ENCODE data around the gene OSM.

Gene OSM

DNA sequence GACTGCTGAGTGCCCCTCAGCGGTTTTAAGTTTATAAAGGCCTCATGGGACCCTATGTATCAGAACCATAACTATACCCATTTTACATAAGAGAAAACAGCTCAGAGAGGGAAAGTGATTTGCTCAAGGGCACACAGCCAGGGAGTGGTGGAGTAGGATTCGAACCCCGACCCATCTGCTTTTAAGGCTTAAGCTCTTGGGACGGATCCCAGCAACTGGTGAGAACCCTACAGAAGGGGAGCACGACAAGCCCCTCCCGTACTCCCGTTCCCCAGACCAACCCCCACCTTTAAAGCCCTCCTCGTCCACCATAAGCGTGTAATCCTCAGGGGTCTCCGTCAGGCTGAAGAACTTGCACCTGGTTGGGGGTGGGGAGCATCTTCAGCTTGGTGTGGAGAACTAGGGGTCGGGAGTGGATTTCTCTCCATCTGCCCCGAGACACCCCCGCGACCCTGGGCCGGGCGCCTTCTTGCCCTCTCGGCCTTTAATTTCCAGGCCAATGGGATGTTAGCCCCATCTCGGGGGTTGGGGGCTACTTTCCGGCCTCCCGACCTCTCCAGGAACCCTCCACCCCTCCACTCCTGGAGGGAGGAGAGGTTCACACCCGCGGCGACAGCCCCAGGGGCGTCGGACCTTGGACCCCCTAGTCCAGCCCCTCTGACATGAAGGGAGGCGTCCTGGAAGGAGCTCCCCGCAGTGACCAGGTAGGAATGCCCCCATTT, 21.9 kb upstream of the OSM start:
- DNase-seq (ENCODE audit: extremely low read depth, low read depth): no peak
- TF ChIP-seq, protein P1, sequence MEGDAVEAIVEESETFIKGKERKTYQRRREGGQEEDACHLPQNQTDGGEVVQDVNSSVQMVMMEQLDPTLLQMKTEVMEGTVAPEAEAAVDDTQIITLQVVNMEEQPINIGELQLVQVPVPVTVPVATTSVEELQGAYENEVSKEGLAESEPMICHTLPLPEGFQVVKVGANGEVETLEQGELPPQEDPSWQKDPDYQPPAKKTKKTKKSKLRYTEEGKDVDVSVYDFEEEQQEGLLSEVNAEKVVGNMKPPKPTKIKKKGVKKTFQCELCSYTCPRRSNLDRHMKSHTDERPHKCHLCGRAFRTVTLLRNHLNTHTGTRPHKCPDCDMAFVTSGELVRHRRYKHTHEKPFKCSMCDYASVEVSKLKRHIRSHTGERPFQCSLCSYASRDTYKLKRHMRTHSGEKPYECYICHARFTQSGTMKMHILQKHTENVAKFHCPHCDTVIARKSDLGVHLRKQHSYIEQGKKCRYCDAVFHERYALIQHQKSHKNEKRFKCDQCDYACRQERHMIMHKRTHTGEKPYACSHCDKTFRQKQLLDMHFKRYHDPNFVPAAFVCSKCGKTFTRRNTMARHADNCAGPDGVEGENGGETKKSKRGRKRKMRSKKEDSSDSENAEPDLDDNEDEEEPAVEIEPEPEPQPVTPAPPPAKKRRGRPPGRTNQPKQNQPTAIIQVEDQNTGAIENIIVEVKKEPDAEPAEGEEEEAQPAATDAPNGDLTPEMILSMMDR (IDR thresholded peaks at IDR 0.05; ENCODE audit: low read depth, low read length, missing control alignments): no peak

DNA sequence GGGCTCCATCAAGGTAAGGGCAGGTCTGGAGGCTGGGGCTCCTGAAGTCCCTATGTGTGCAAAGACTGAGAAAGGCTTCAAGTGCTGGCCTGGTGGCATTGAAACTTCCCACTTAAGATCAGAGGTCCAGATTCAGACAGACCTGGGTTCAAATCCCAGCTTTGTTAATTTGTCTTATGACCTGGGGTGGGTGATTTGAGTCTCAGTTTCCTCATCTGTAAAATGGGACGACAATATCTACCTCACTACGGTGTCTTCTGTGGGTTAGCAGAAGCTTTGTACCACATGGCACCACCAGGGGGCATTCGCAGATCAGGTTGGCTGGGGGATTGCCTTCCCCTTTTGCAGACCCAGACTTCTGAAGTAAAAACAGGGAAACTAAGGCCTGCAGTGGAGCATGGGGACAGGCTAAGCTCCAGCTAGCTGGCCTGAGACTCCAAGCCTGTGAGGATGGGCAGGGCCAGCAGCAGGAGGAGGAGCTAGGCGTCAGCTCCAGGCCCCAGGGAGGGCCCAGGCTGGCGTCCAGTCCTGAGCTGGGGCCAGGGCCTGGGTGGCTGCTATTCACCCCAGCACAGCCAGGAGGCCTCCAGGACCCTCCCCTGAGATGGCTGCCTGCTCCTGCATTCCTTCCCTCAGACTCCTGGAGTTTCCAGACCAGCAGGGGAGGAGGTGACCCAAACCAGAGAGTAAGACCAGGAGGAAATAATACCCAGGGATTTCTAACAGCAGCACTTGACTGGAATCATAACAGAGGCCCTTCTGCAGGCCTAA, 21.2 kb upstream of the OSM start:
- no peak for DNase-seq (ENCODE audit: extremely low read depth, low read depth)
- H3K4me3 ChIP-seq (replicated peaks; ENCODE audit: low read depth, low read length): no peak overlapping the region; the same call in 1 of the 2 replicates
- TF ChIP-seq, protein P1 (IDR thresholded peaks at IDR 0.05; ENCODE audit: low read depth, low read length, missing control alignments): peak; percentile 77

More for the DNA sequence above, 21.9 kb upstream of the OSM start:
- peak overlapping the region; percentile 59 for H3K4me3 ChIP-seq (replicated peaks; ENCODE audit: low read depth, low read length)

DNA sequence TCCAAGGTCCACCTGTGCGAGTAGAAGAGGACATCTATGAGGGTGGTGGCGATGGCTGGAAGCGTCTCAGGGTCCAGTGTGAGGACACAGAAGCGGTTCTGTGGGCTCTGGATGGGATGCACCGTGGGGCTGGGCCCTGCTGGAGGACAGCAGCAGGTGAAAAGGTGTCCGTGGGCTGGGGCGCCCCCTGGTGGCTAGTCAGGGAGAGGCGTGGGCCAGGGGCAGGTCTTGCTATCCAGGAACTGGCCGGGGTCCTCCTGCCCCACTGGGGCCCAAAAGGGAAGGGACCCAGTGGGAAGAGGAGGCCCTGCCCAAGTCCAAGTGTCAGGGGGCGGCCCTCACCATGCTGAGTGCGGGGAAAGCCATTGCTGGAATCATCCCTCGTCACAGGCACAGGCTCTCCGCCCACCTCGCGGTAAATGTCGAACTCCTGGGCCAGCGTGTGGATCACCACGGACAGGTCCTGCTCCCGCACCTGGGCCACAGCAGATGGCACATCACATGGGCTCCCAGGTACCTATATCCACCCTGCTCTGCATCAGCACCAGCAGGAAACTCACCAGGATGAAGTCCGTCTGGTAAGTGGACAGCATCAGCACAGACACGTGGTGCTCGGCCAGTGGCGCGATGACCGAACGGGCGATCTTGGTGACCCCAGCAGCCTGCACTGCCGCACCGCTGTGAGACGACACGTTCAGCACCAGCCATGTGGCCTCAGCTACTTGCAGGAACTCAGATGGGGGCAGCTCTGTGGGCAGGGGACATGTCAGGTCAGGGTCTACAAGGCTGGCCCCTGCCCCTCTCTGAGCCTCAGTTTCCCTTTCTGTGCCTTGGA, 20.4 kb upstream of the OSM start:
- H3K4me3 ChIP-seq (replicated peaks; ENCODE audit: low read depth, low read length): no peak overlapping the region
- no peak for DNase-seq (ENCODE audit: extremely low read depth, low read depth)
- TF ChIP-seq, protein P1 (IDR thresholded peaks at IDR 0.05; ENCODE audit: low read depth, low read length, missing control alignments): peak; percentile 96

DNA sequence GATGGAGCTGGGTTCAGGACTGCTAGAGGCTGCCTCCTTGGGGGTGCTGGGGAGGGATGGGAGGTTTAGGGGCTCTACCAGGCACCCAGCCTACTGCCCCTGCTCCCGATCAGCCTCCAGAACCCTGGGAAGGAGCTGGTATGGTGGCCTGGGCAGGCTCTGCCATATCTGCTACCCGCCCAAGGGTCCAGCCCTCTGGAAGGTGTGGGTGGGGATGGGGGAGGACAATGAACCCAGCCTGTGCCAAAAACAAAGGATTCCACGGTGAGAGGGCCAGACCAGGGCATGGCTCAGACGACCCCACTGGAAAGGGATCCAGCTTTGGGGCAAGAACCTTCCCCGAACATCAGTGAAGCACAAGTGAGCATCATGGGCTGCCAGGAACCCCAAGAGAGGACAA, 19.7 kb upstream of the OSM start:
- TF ChIP-seq, protein P1 (IDR thresholded peaks at IDR 0.05; ENCODE audit: low read depth, low read length, missing control alignments): no peak

DNA sequence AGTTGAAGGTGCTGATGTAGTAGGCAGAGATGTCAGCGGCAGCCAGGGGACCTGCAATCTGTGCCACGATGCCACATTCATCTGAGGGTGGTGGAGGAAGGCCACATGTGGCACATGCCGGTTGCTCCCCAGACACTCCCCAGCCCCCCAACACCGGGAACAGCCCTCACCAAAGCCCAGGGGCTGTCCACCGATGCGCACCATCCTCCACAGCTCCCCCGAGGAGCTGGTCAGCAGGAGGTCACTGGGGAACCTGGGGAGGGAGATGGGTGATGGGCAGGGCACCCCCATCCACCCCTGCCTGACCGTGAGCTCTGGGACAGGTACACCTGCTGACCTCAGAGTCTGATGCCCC, 19.2 kb upstream of the OSM start:
- H3K4me3 ChIP-seq (replicated peaks; ENCODE audit: low read depth, low read length): no peak overlapping the region
- TF ChIP-seq, protein P1 (IDR thresholded peaks at IDR 0.05; ENCODE audit: low read depth, low read length, missing control alignments): no peak
- no peak for DNase-seq (ENCODE audit: extremely low read depth, low read depth)

More for the DNA sequence above, 19.7 kb upstream of the OSM start:
- H3K4me3 ChIP-seq (replicated peaks; ENCODE audit: low read depth, low read length): no peak overlapping the region
- no peak for DNase-seq (ENCODE audit: extremely low read depth, low read depth)

DNA sequence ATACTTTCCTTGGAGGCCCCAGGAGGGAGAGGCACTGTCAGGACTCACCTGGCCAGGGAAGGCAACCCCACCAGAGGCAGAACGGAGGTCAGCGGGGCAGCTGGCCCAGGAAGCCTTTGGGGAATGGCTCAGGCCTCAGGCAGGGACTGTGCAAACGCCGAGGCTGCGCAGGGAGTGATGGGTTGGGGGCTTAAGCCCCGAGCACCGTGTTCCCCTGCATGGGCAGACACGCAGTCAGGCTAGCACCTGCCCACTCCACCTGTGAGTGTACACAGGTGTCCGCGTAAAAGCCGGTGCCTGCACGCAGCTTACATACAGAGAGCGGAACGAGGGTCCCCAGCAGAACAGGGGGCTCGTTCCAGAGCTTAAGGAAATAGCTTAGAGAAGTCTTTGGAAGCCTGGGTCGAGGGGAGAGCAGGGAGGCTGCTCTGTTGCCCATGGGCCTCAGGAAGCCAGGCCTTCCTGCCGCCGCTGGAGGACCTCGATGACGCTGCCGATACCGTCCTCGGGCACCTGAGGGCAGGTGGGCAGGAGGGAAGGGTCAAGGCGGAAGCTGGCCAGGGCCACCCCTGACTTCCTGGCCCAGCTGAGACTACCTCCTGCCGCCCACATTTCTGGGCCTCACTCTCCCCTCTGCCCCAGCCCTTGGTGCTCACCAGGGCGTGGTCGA, 18.7 kb upstream of the OSM start:
- no peak overlapping the region for H3K4me3 ChIP-seq (replicated peaks; ENCODE audit: low read depth, low read length)
- DNase-seq (ENCODE audit: extremely low read depth, low read depth): no peak
- TF ChIP-seq, protein P1 (IDR thresholded peaks at IDR 0.05; ENCODE audit: low read depth, low read length, missing control alignments): no peak

Data from HFF-Myc (cell line).